ENCODE results near the gene EGR1.
A peak's percentile ranks its signal among the peaks of the same experiment; 100 is the strongest.

The EGR1 gene

GRCh38 chr5:138453590-138453989 lies 11.7 kb upstream of the EGR1 start:
- DNase-seq: no peak

- DNase-seq: peak; percentile 13
Observed at GRCh38 chr5:138454121-138454520, 11.2 kb upstream of the EGR1 start.

GRCh38 chr5:138455232-138455930 lies 9.9 kb upstream of the EGR1 start:
- no peak for DNase-seq

GRCh38 chr5:138457531-138458275 lies 7.6 kb upstream of the EGR1 start:
- no peak for DNase-seq

GRCh38 chr5:138458384-138458783 lies 6.9 kb upstream of the EGR1 start:
- DNase-seq: no peak

GRCh38 chr5:138458856-138459255 lies 6.4 kb upstream of the EGR1 start:
- no peak for DNase-seq

- peak; percentile 64 for DNase-seq
Observed at GRCh38 chr5:138459311-138459933, 5.9 kb upstream of the EGR1 start.

- DNase-seq: no peak
Observed at GRCh38 chr5:138460032-138460693, 5.1 kb upstream of the EGR1 start.

- DNase-seq: no peak
Observed at GRCh38 chr5:138461343-138462125, 3.7 kb upstream of the EGR1 start.

- DNase-seq: peak; percentile 59
Observed at GRCh38 chr5:138463419-138464007, 1.8 kb upstream of the EGR1 start.

- peak; percentile 98 for DNase-seq
Observed at GRCh38 chr5:138464008-138464387, 1.3 kb upstream of the EGR1 start.

GRCh38 chr5:138464388-138465260 lies 655 bp upstream of the EGR1 start:
- DNase-seq: peak; percentile 99

- no peak for DNase-seq
Observed at GRCh38 chr5:138466125-138466899, 1.0 kb downstream of the EGR1 start.

- DNase-seq: no peak
Observed at GRCh38 chr5:138466900-138467710, 1.8 kb downstream of the EGR1 start.

- no peak for DNase-seq
Observed at GRCh38 chr5:138467711-138468132, 2.4 kb downstream of the EGR1 start.

- no peak for DNase-seq
Observed at GRCh38 chr5:138468133-138468965, 3.1 kb downstream of the EGR1 start.

- DNase-seq: no peak
Observed at GRCh38 chr5:138468966-138469539, 3.8 kb downstream of the EGR1 start.
